Measurements from ENCODE around the gene VEGFC. TPM values are rescaled to one million over a fixed set of nuclear protein-coding genes. Genes with fewer than 3 reads are reported as not detected.

VEGFC gene
- total RNA-seq, 1 donor from 2014 or later: 1.6 TPM

DNA sequence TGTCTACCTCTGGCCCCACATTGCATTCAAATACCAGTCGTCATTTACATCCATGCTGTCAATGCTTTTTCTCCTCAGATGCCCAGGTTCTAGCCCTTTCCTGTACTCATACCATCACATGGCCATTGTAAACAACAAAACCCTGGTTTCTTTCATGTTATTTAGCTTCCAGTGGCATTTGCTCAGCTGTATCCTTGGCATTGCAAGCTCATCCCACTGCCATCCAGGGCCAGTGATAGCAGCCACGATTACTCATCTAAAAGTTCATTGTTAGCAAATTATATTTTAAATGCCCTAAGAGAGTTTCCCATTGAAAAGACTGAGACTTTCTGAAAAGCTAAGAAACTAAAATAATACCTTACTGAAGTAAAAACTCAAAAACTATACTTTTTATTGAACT, 34.0 kb downstream of the VEGFC start:
- no peak overlapping the region for H3K9ac ChIP-seq
- TF ChIP-seq EZH2phosphoT487 (IDR thresholded peaks at IDR 0.05) (no peak), EZH2 (IDR thresholded peaks at IDR 0.05) (no peak)
- TF ChIP-seq, protein P1, sequence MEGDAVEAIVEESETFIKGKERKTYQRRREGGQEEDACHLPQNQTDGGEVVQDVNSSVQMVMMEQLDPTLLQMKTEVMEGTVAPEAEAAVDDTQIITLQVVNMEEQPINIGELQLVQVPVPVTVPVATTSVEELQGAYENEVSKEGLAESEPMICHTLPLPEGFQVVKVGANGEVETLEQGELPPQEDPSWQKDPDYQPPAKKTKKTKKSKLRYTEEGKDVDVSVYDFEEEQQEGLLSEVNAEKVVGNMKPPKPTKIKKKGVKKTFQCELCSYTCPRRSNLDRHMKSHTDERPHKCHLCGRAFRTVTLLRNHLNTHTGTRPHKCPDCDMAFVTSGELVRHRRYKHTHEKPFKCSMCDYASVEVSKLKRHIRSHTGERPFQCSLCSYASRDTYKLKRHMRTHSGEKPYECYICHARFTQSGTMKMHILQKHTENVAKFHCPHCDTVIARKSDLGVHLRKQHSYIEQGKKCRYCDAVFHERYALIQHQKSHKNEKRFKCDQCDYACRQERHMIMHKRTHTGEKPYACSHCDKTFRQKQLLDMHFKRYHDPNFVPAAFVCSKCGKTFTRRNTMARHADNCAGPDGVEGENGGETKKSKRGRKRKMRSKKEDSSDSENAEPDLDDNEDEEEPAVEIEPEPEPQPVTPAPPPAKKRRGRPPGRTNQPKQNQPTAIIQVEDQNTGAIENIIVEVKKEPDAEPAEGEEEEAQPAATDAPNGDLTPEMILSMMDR (IDR thresholded peaks at IDR 0.05): no peak
- H3K79me2 ChIP-seq (ENCODE audit: low read depth): no peaks in the 10 kb centered on the region
- no peak overlapping the region for H2AFZ ChIP-seq (replicated peaks)
- H4K20me1 ChIP-seq (ENCODE audit: low read depth): no peaks in the 10 kb centered on the region
- H3K4me3 Mint-ChIP-seq: no peak overlapping the region
- H3K9me3 Mint-ChIP-seq: no peaks in the 10 kb centered on the region
- no peak overlapping the region for H3K4me3 ChIP-seq
- no peak for DNase-seq (ENCODE audit: low spot score)
- no peak overlapping the region for H3K27ac Mint-ChIP-seq
- no peaks in the 10 kb centered on the region for H3K9me3 ChIP-seq (ENCODE audit: low read depth)
- H3K27me3 ChIP-seq: no peaks in the 10 kb centered on the region
- no peak overlapping the region for H3K4me2 ChIP-seq
- no peaks in the 10 kb centered on the region for H3K36me3 Mint-ChIP-seq
- H3K4me1 Mint-ChIP-seq: no peaks in the 10 kb centered on the region
- no peaks in the 10 kb centered on the region for H3K27me3 Mint-ChIP-seq (ENCODE audit: insufficient read depth, low read depth)
- no peaks in the 10 kb centered on the region for H3K36me3 ChIP-seq
- H3F3A ChIP-seq (ENCODE audit: low read depth): no peaks in the 10 kb centered on the region
- no peak overlapping the region for H3K27ac ChIP-seq
- H3K4me1 ChIP-seq: no peaks in the 10 kb centered on the region

DNA sequence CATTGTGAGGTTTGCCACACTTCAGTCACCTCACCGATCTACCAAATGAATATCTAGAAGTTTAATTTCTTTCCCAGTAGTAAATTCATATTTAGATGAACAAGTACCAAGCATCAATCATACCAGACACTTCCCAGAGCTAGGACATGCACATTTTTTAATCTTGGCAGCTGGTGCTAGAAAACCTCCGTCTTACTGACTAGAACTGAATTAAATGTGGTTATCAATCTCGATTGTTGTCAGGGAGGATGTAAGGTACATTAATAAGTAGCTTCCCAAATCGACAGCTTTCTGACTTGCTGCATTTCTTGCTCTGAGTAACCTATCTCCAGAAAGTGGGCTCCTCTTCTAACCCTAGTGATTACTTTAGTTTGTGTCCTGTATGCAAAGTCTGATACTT, 34.4 kb downstream of the VEGFC start:
- Mint-ChIP-seq H3K9me3 (no peaks in the 10 kb centered on the region), H3K4me1 (peaks cover 1% of the 10 kb centered on the region), H3K27me3 (ENCODE audit: insufficient read depth, low read depth) (no peaks in the 10 kb centered on the region), H3K27ac (no peak overlapping the region), H3K4me3 (no peak overlapping the region), H3K36me3 (no peaks in the 10 kb centered on the region)
- Histone ChIP-seq H3K4me1 (no peaks in the 10 kb centered on the region), H4K20me1 (ENCODE audit: low read depth) (no peaks in the 10 kb centered on the region), H3K36me3 (no peaks in the 10 kb centered on the region), H2AFZ (replicated peaks) (no peak overlapping the region), H3K27ac (no peak overlapping the region), H3K9ac (no peak overlapping the region), H3K4me3 (no peak overlapping the region), H3K27me3 (no peaks in the 10 kb centered on the region), H3K9me3 (ENCODE audit: low read depth) (no peaks in the 10 kb centered on the region), H3K79me2 (ENCODE audit: low read depth) (no peaks in the 10 kb centered on the region), H3K4me2 (no peak overlapping the region), H3F3A (ENCODE audit: low read depth) (no peaks in the 10 kb centered on the region)
- no peak for DNase-seq (ENCODE audit: low spot score)
- TF ChIP-seq EZH2phosphoT487 (IDR thresholded peaks at IDR 0.05) (no peak), EZH2 (IDR thresholded peaks at IDR 0.05) (no peak)
- TF ChIP-seq, protein P1 (IDR thresholded peaks at IDR 0.05): no peak

DNA sequence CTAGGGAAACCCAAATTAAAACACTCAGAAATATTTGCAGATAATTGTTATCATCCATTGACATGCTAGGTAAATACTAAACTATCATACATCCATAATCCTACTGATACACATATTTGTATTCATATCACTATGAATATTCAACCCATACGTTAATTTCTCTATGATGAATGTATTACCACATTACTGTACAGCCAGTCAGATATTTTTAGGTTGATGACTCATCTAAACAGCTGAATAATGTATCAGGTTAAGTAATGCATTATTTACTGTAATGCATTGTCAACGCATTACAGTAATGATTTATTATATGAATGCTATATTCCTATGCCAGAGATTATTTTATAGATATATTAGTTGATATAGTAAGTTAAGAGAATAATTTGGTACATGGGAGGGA, 37.1 kb downstream of the VEGFC start:
- Histone ChIP-seq H3K4me1 (no peaks in the 10 kb centered on the region), H2AFZ (replicated peaks) (no peak overlapping the region), H3K9ac (no peak overlapping the region), H3F3A (ENCODE audit: low read depth) (no peaks in the 10 kb centered on the region), H3K9me3 (ENCODE audit: low read depth) (no peaks in the 10 kb centered on the region), H3K4me3 (no peak overlapping the region), H3K27ac (no peak overlapping the region), H4K20me1 (ENCODE audit: low read depth) (no peaks in the 10 kb centered on the region), H3K36me3 (no peaks in the 10 kb centered on the region), H3K4me2 (no peak overlapping the region), H3K79me2 (ENCODE audit: low read depth) (no peaks in the 10 kb centered on the region), H3K27me3 (no peaks in the 10 kb centered on the region)
- H3K27me3 Mint-ChIP-seq (ENCODE audit: insufficient read depth, low read depth): no peaks in the 10 kb centered on the region
- peaks cover 13% of the 10 kb centered on the region for H3K4me1 Mint-ChIP-seq
- no peaks in the 10 kb centered on the region for H3K9me3 Mint-ChIP-seq
- no peak overlapping the region for H3K27ac Mint-ChIP-seq
- H3K4me3 Mint-ChIP-seq: no peak overlapping the region
- no peak for DNase-seq (ENCODE audit: low spot score)
- TF ChIP-seq EZH2 (IDR thresholded peaks at IDR 0.05): no peak
- TF ChIP-seq, protein P1 (IDR thresholded peaks at IDR 0.05): no peak
- TF ChIP-seq EZH2phosphoT487 (IDR thresholded peaks at IDR 0.05): no peak
- no peaks in the 10 kb centered on the region for H3K36me3 Mint-ChIP-seq

All from neural progenitor cell (in vitro differentiated cells).